K562 (cell line): ENCODE measurements around the gene EPS8L1. TPM values are rescaled to one million over a fixed set of nuclear protein-coding genes. Genes with fewer than 3 reads are reported as not detected.
A peak's percentile ranks its signal among the peaks of the same experiment; 100 is the strongest.

Experiments
- ATAC-seq: fragments of 200-7000 bp; cut with Tn5 transposase; 3 replicates; pipeline ENCODE4 v1.9.1; 2020; ENCODE audit warnings: moderate library complexity
- BruUV-seq: library from RNA; stranded (reverse); fragments of 400-500 nt; replicated peaks from 2 replicates; lab custom pipeline; 2021; lab: Mats Ljungman, UMichigan
- CTCF ChIA-PET: fragments of 300-600 bp; formaldehyde crosslinking; extraction: SDS; loops from one replicate; lab custom pipeline; 2021; ENCODE audit warnings: low intra/inter-chr PET ratio; lab: Yijun Ruan, JAX
- POLR2A ChIA-PET: fragments of 300-600, 350-650 bp; sonication (Branson Sonifier 250); formaldehyde crosslinking; extraction: SDS; loops from one replicate; lab custom pipeline; 2021; ENCODE audit warnings: antibody characterized with exemption, inconsistent platforms; lab: Yijun Ruan, JAX
- DNase-seq, 4 experiments: peaks; one replicate each; pipeline versions ENCODE4 v3.0.0 to v3.0.0-alpha.2; 2011 to 2018; ENCODE audit warnings: low spot score in 3 of 4, mixed read lengths in 3 of 4; ENCODE audit errors: extremely low read depth in 1 of 4
- FAIRE-seq: peaks from 2 replicates; lab custom pipeline; 2011; peaks lifted over from hg19 to GRCh38; lab: Jason Lieb, UNC
- H2AFZ ChIP-seq: 2 replicates; pipeline ENCODE4 v1.6.0; 2011; ENCODE audit warnings: low read depth, low read length, control low read depth, inconsistent platforms
- H3K27ac ChIP-seq: fragments of 200-600 bp; 3 replicates; pipeline ENCODE4 v1.8.0; 2011; ENCODE audit warnings: low read depth, mild to moderate bottlenecking, control low read depth, inconsistent platforms, low read length, moderate library complexity, mixed read lengths; ENCODE audit errors: extremely low read depth
- H3K27me3 ChIP-seq, 2 experiments: fragments of 300-600 bp in 1 of 2; 2 replicates in 1 of 2; 3 replicates in 1 of 2; pipeline versions ENCODE4 v1.6.0 to v1.8.0; 2011; ENCODE audit warnings: inconsistent platforms in 2 of 2, low read length in 2 of 2, mild to moderate bottlenecking in 1 of 2, mixed read lengths in 1 of 2, moderate library complexity in 1 of 2; ENCODE audit not compliant: control insufficient read depth in 2 of 2, insufficient read depth in 2 of 2
- H3K36me3 ChIP-seq: fragments of 300-600 bp; 3 replicates; pipeline ENCODE4 v1.8.0; 2011; ENCODE audit warnings: mild to moderate bottlenecking, low read length, inconsistent platforms; ENCODE audit not compliant: control insufficient read depth, insufficient read depth
- H3K4me1 ChIP-seq, 2 experiments: fragments of 200-600 bp in 1 of 2; replicated peaks in 1 of 2; 2 replicates in 1 of 2; 3 replicates in 1 of 2; pipeline versions ENCODE4 v1.5.1 to v1.8.0; 2011; ENCODE audit warnings: inconsistent platforms in 2 of 2, low read length in 2 of 2, mild to moderate bottlenecking in 1 of 2, mixed read lengths in 1 of 2, moderate library complexity in 1 of 2; ENCODE audit not compliant: control insufficient read depth in 2 of 2, insufficient read depth in 2 of 2
- H3K4me2 ChIP-seq: 2 replicates; pipeline ENCODE4 v1.6.1; 2011; ENCODE audit warnings: low read length, control low read depth, inconsistent platforms, mixed read lengths; ENCODE audit not compliant: insufficient read depth
- H3K4me3 ChIP-seq: fragments of 200-600 bp; sonication (generic), shearing (Covaris generic); 2 replicates; pipeline ENCODE4 v1.5.1; 2016; ENCODE audit warnings: control low read depth, inconsistent platforms
- H3K79me2 ChIP-seq: fragments of 200-600 bp; 3 replicates; pipeline ENCODE4 v1.8.0; 2011; ENCODE audit warnings: low read length, inconsistent platforms; ENCODE audit not compliant: control insufficient read depth, insufficient read depth
- H3K9ac ChIP-seq, 2 experiments: 2 replicates each; pipeline versions ENCODE4 v1.6.0 to v1.6.1; 2011; ENCODE audit warnings: low read depth in 2 of 2, low read length in 2 of 2, control low read depth in 1 of 2, inconsistent platforms in 1 of 2, mild to moderate bottlenecking in 1 of 2, mixed read lengths in 1 of 2; ENCODE audit not compliant: insufficient read depth in 1 of 2
- H3K9me1 ChIP-seq: one replicate; pipeline ENCODE4 v1.6.0; 2011; ENCODE audit warnings: inconsistent platforms, mild to moderate bottlenecking, low read length, moderate library complexity; ENCODE audit not compliant: control insufficient read depth, insufficient read depth
- H3K9me3 ChIP-seq: replicated peaks from 2 replicates; pipeline ENCODE4 v1.5.1; 2011; ENCODE audit warnings: low read depth, low read length, inconsistent platforms; ENCODE audit not compliant: control insufficient read depth, insufficient read depth
- H4K20me1 ChIP-seq: replicated peaks from 2 replicates; pipeline ENCODE4 v1.6.1; 2011; ENCODE audit warnings: low read length, inconsistent platforms, mixed read lengths; ENCODE audit not compliant: control insufficient read depth, insufficient read depth
- ESRRA ChIP-seq: fragments of 450-650 bp; IDR thresholded peaks from 2 replicates; pipeline ENCODE4 v1.6.1; 2014; ENCODE audit warnings: low read depth, mild to moderate bottlenecking, moderate library complexity, borderline replicate concordance
- GABPB1 ChIP-seq: sonication (generic); formaldehyde crosslinking; IDR thresholded peaks from 2 replicates; pipeline ENCODE4 v1.8.0; 2022; ENCODE audit warnings: mild to moderate bottlenecking, missing genetic modification reagents
- L3MBTL2 ChIP-seq: fragments of 450-650 bp; IDR thresholded peaks from 2 replicates; pipeline ENCODE4 v1.6.1; 2016; ENCODE audit warnings: mild to moderate bottlenecking, moderate library complexity
- PHF8 ChIP-seq: fragments of 200-600 bp; sonication (generic); IDR thresholded peaks from 2 replicates; pipeline ENCODE4 v1.6.1; 2012; ENCODE audit warnings: mixed run types, mild to moderate bottlenecking, inconsistent platforms, low read length, moderate library complexity, borderline replicate concordance
- PML ChIP-seq: IDR thresholded peaks from 2 replicates; pipeline ENCODE4 v1.6.1; 2012; ENCODE audit warnings: low read length, inconsistent platforms
- POU5F1 ChIP-seq: fragments of 150-350 bp; IDR thresholded peaks from 2 replicates; pipeline ENCODE4 v1.6.1; 2014; ENCODE audit warnings: borderline replicate concordance, low read length, low read depth, mild to moderate bottlenecking; ENCODE audit not compliant: partially characterized antibody
- SMC3 ChIP-seq: conservative IDR thresholded peaks from 2 replicates; pipeline ENCODE4 v1.6.1; 2011; ENCODE audit warnings: low read depth, low read length, improper control_type of control experiment; ENCODE audit not compliant: insufficient read depth
- TBP ChIP-seq: optimal IDR thresholded peaks from 2 replicates; pipeline ENCODE3; 2011; ENCODE audit warnings: low read depth, low read length, improper control_type of control experiment
- TCF7L2 ChIP-seq: fragments of 150-350 bp; IDR thresholded peaks from 2 replicates; pipeline ENCODE4 v1.6.1; 2016; ENCODE audit warnings: low read depth, mild to moderate bottlenecking, low read length, moderate library complexity
- ZFP36 ChIP-seq: fragments of 150-350 bp; IDR thresholded peaks from 2 replicates; pipeline ENCODE4 v1.6.1; 2018; ENCODE audit warnings: low read length, low read depth; ENCODE audit not compliant: partially characterized antibody
- ZFPM2 ChIP-seq: fragments of 250-450 bp; sonication (Bioruptor Pico); IDR thresholded peaks from 2 replicates; pipeline ENCODE4 v1.5.1; 2022; ENCODE audit warnings: mild to moderate bottlenecking
- WGBS: fragments of 100-300 bp; shearing (Covaris generic); methylation state at CpG from one replicate; pipeline ENCODE4 v1.1.6; 2016; ENCODE audit warnings: low coverage, mixed read lengths; ENCODE audit not compliant: insufficient coverage; ENCODE audit errors: missing lambda C conversion rate; 5-methylcytosine and 5-hydroxymethylcytosine counted together
- in situ Hi-C: fragments of 300-500 bp; cut with MboI; formaldehyde crosslinking; loops from 4 replicates; pipeline ENCODE4 v1.15.0; 2018; ENCODE audit warnings: inconsistent platforms, mixed read lengths
- intact Hi-C: fragments of 100-400 bp; cut with micrococcal nuclease; formaldehyde crosslinking; loops from 2 replicates; pipeline ENCODE4 v1.14.2; 2022
- polyA plus RNA-seq, 8 experiments: library from polyadenylated mRNA; depleted of rRNA in 4 of 8; stranded (reverse) in 5 of 8; unstranded in 3 of 8; fragments of >200 nt; fragmentation: Nextera tagmentation in 2 of 8; fragmentation: Illumina TruSeq in 1 of 8; extraction: Ambion mirVana in 2 of 8; extraction: Trizol in 1 of 8; gene quantifications; 2 replicates each; pipeline versions ENCODE4 v1.2.1 to v1.2.3, GENCODE V29; 2011 to 2014; ENCODE audit warnings: inconsistent platforms in 1 of 8, missing spikeins in 1 of 8
- total RNA-seq, 7 experiments: library from RNA; depleted of rRNA in 6 of 7; stranded (reverse); fragments of >200 nt in 6 of 7; fragmentation: Illumina TruSeq in 2 of 7; extraction: Trizol in 2 of 7; gene quantifications; 2 replicates each; pipeline versions ENCODE4 v1.2.1 to v1.2.3, GENCODE V29; 2011 to 2021; ENCODE audit warnings: low replicate concordance in 1 of 7
- TF ChIP-seq, protein P1 (sequence below), 3 experiments: fragments of 200-800 bp in 1 of 3; fragments of 250-450 bp in 1 of 3; fragments of 450-650 bp in 1 of 3; sonication (Bioruptor Pico) in 1 of 3; sonication (Bioruptor generic) in 1 of 3; formaldehyde crosslinking in 1 of 3; IDR thresholded peaks; 2 replicates each; pipeline versions ENCODE4 v1.6.1 to v1.8.0; 2016 to 2022; ENCODE audit warnings: mild to moderate bottlenecking in 2 of 3, missing genetic modification characterization in 2 of 3, missing compliant biosample characterization in 1 of 3, moderate library complexity in 1 of 3
- TF ChIP-seq, protein P2 (sequence below): fragments of 450-650 bp; IDR thresholded peaks from 2 replicates; pipeline ENCODE4 v1.6.1; 2016; ENCODE audit warnings: antibody characterized with exemption

EPS8L1 gene
- total and polyA plus RNA-seq, 9 of the 15 experiments (the other 6 are each of a cell fraction or from before 2014, with no cell fraction given), result 0.35 to 22.1 (median 11.9) TPM

DNA sequence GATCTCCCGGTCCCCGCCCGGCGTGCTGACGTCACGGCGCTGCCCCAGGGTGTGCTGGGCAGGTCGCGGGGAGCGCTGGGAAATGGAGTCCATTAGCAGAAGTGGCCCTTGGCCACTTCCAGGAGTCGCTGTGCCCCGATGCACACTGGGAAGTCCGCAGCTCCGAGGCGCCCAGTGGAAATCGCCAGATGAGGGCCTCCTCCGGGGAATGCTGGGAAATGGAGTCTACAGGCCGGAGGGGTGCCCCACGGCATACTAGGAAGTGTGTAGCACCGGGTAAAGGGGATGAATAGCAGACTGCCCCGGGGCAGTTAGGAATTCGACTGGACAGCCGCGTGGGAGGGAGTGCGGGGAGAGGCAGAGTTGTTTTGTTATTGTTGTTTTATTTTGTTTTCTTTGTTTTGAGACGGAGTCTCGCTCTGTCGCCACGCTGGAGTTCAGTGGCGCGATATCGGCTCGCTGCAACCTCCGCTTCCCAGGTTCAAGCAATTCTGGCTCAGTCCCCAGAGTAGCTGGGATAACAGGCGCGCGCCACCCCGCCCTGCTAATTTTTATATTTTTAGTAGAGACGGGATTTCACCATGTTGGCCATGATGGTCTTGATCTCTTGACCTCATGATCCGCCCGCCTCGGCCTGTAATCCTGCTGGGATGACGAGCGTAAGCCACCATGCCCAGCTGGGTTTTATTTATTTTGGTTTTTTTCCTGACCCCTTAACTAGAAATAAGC lies 42.2 kb downstream of the EPS8L1 start:
- peak overlapping the region; percentile 87 for H3K4me2 ChIP-seq
- FAIRE-seq (peak; percentile 99), ATAC-seq (peak; percentile 94), DNase-seq (peak; percentile 96 to 99 (median 98))
- CTCF ChIA-PET, result no interaction called here
- peaks cover 28% of the 10 kb centered on the region for H4K20me1 ChIP-seq
- peaks cover 45% of the 10 kb centered on the region for H3K79me2 ChIP-seq
- POLR2A ChIA-PET, result interaction anchor here (0.6 to 1.7 kb wide), 11 partner anchors 10 to 289 kb away, joined by 3 to 9 read pairs (median 4); partner anchors contain the start of gene UBE2S
- WGBS, result under 1% methylated on average over 43 of the region's 44 CpGs
- no peaks in the 10 kb centered on the region for H3K9me3 ChIP-seq
- H3K4me1 ChIP-seq, result peaks cover 35 to 57% of the 10 kb centered on the region in 2 experiments
- peak overlapping the region; percentile 87 to 90 for H3K9ac ChIP-seq
- peak overlapping the region; percentile 70 for H3K4me3 ChIP-seq
- H2AFZ ChIP-seq, result peak overlapping the region; percentile 98
- H3K9me1 ChIP-seq, result peaks cover 4% of the 10 kb centered on the region
- in situ Hi-C loops (no loop called here), intact Hi-C loops (no loop called here)
- TSS peak; percentile 94 for BruUV-seq
- H3K36me3 ChIP-seq, result peaks cover 15% of the 10 kb centered on the region; the same call in 2 of the 3 replicates
- peak overlapping the region; percentile 91 for H3K27ac ChIP-seq
- no peaks in the 10 kb centered on the region for H3K27me3 ChIP-seq
- TF ChIP-seq TCF7L2 (peak; percentile 55; the same call in 1 of the 2 replicates), ESRRA (peak; percentile 13; the same call in 1 of the 2 replicates), L3MBTL2 (peak; percentile 32; the same call in 1 of the 2 replicates), PML (peak; percentile 71; the same call in 1 of the 2 replicates), SMC3 (no peak), TBP (peak; percentile 78), PHF8 (peak; percentile 82; the same call in 1 of the 2 replicates), POU5F1 (peak; percentile 73), ZFP36 (peak; percentile 28), ZFPM2 (CRISPR knock-in tag) (no peak), GABPB1 (CRISPR knock-in tag) (peak; percentile 81)
- TF ChIP-seq, protein P1, sequence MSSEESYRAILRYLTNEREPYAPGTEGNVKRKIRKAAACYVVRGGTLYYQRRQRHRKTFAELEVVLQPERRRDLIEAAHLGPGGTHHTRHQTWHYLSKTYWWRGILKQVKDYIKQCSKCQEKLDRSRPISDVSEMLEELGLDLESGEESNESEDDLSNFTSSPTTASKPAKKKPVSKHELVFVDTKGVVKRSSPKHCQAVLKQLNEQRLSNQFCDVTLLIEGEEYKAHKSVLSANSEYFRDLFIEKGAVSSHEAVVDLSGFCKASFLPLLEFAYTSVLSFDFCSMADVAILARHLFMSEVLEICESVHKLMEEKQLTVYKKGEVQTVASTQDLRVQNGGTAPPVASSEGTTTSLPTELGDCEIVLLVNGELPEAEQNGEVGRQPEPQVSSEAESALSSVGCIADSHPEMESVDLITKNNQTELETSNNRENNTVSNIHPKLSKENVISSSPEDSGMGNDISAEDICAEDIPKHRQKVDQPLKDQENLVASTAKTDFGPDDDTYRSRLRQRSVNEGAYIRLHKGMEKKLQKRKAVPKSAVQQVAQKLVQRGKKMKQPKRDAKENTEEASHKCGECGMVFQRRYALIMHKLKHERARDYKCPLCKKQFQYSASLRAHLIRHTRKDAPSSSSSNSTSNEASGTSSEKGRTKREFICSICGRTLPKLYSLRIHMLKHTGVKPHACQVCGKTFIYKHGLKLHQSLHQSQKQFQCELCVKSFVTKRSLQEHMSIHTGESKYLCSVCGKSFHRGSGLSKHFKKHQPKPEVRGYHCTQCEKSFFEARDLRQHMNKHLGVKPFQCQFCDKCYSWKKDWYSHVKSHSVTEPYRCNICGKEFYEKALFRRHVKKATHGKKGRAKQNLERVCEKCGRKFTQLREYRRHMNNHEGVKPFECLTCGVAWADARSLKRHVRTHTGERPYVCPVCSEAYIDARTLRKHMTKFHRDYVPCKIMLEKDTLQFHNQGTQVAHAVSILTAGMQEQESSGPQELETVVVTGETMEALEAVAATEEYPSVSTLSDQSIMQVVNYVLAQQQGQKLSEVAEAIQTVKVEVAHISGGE (CRISPR knock-in tag; IDR thresholded peaks at IDR 0.05), result peak in 1 of 3 experiments; percentile 87; a peak in 2 of 6 replicates
- TF ChIP-seq, protein P2, sequence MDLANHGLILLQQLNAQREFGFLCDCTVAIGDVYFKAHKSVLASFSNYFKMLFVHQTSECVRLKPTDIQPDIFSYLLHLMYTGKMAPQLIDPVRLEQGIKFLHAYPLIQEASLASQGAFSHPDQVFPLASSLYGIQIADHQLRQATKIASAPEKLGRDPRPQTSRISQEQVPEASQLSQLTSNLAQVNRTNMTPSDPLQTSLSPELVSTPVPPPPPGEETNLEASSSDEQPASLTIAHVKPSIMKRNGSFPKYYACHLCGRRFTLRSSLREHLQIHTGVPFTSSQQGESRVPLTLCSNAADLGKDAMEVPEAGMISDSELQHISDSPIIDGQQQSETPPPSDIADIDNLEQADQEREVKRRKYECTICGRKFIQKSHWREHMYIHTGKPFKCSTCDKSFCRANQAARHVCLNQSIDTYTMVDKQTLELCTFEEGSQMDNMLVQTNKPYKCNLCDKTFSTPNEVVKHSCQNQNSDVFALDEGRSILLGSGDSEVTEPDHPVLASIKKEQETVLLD, result peak; percentile 95
